ENCODE results near the gene B3GNT2. TPM values are rescaled to one million over a fixed set of nuclear protein-coding genes. Genes with fewer than 3 reads are reported as not detected.

B3GNT2 gene
- total and polyA plus RNA-seq, 9 of the 15 experiments (the other 6 are each of a cell fraction or from before 2014, with no cell fraction given): 6.0 to 38.9 (median 25.0) TPM

DNA sequence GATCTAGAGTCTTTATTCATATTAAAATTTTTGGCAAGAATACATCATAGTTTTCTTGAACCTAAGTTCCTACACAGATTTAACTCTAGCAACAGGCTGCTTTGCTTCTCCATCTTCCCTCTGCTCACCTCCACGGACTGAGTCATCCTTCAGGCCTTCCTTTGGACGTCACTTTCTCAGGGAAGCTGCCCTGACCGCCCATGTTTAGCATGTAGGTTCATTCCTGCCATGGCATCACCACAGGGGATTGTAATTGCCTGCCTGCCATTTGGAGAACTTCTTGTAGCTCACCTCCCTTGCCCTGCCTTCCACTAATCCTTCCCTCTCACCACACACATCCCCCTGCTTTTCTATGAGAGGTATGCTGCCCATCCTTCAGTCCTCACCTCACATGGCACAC is 43.9 kb upstream of the B3GNT2 start:
- in situ Hi-C loops (cut with MboI): no loop called here
- BruUV-seq (replicated peaks): no TSS peak
- TF ChIP-seq NFXL1 (CRISPR knock-in tag; IDR thresholded peaks at IDR 0.05): no peak
- no peak for TF ChIP-seq TSC22D4 (tag; IDR thresholded peaks at IDR 0.05)
- no peak for TF ChIP-seq FOXA1 (IDR thresholded peaks at IDR 0.05; ENCODE audit: borderline replicate concordance)
- no peak for TF ChIP-seq ZKSCAN3 (CRISPR knock-in tag; IDR thresholded peaks at IDR 0.05)
- ChIA-PET CTCF (ENCODE audit: low intra/inter-chr PET ratio) (no interaction called here), POLR2A (interaction anchor here (1.0 kb wide), 1 partner anchor 13 kb away, joined by 5 read pairs; no protein-coding TSS in a partner anchor)
- WGBS (ENCODE audit: insufficient coverage, low coverage, missing lambda C conversion rate): 4% methylated on average over 2 of the region's 3 CpGs
- DNase-seq (ENCODE audit: extremely low read depth in 1 of 4, low spot score in 3 of 4) (no peak), ATAC-seq (no peak), FAIRE-seq (no peak)
- no peaks in the 10 kb centered on the region for H4K20me1 ChIP-seq (replicated peaks; ENCODE audit: control insufficient read depth, insufficient read depth, low read length)
- H3K9me3 ChIP-seq (replicated peaks; ENCODE audit: control insufficient read depth, insufficient read depth, low read depth, low read length): no peaks in the 10 kb centered on the region
- no peak overlapping the region for H3K27ac ChIP-seq (ENCODE audit: extremely low read depth, low read depth, low read length)
- no peaks in the 10 kb centered on the region for H3K36me3 ChIP-seq (ENCODE audit: control insufficient read depth, insufficient read depth, low read length)
- intact Hi-C loops (cut with micrococcal nuclease): no loop called here
- H3K9me1 ChIP-seq (ENCODE audit: control insufficient read depth, insufficient read depth, low read length): no peaks in the 10 kb centered on the region
- H3K4me2 ChIP-seq (ENCODE audit: insufficient read depth, low read length): no peak overlapping the region
- no peak overlapping the region for H3K4me3 ChIP-seq
- no peaks in the 10 kb centered on the region for H3K79me2 ChIP-seq (ENCODE audit: control insufficient read depth, insufficient read depth, low read length)
- H3K4me1 ChIP-seq (replicated peaks in 1 of 2; ENCODE audit: control insufficient read depth in 2 of 2, insufficient read depth in 2 of 2, low read length in 2 of 2): peaks cover 0 to 7% of the 10 kb centered on the region in 2 experiments; a peak in 2 of 5 replicates
- H3K27me3 ChIP-seq (ENCODE audit: control insufficient read depth in 2 of 2, insufficient read depth in 2 of 2, low read length in 2 of 2): no peaks in the 10 kb centered on the region
- H2AFZ ChIP-seq (ENCODE audit: low read depth, low read length): no peak overlapping the region
- H3K9ac ChIP-seq (ENCODE audit: insufficient read depth in 1 of 2, low read depth in 2 of 2, low read length in 2 of 2): no peak overlapping the region

DNA sequence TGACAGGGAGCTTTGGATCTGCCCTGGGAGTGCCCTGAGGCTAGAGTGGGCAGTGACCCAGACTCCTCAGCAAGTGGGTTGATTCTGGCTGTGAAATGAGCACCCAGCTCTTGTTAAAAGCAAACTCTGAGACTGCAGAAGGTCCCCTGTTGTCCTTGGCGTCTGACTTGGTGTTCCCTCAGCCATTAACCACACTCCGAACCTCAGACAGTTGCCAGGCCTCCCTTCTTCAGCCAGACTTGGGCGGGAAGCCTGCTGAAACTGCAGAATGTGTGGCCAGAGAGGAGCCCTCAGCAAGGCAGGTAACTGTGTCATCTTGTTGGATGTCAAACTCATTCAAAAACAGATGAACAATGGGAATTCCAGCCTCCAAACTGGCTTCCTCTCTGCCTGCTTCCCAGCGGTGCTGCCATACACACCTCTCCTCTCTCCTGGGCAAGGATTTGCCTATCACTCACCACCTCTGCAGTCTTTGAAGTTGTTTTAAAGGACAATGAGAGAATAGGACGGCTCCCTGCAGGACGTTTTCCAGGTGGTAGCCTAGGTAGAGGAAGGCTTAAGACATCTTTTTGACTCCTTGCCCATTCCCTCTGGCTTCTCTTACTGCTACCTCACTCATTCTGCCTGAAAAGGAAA is 38.9 kb upstream of the B3GNT2 start:
- Histone ChIP-seq H3K9ac (ENCODE audit: insufficient read depth in 1 of 2, low read depth in 2 of 2, low read length in 2 of 2) (peak overlapping the region in 1 of 2 experiments; percentile 1; a peak in 1 of 4 replicates), H4K20me1 (replicated peaks; ENCODE audit: control insufficient read depth, insufficient read depth, low read length) (no peaks in the 10 kb centered on the region), H3K27me3 (ENCODE audit: control insufficient read depth in 2 of 2, insufficient read depth in 2 of 2, low read length in 2 of 2) (no peaks in the 10 kb centered on the region), H3K4me2 (ENCODE audit: insufficient read depth, low read length) (no peak overlapping the region), H3K36me3 (ENCODE audit: control insufficient read depth, insufficient read depth, low read length) (no peaks in the 10 kb centered on the region), H3K4me1 (replicated peaks in 1 of 2; ENCODE audit: control insufficient read depth in 2 of 2, insufficient read depth in 2 of 2, low read length in 2 of 2) (no peaks in the 10 kb centered on the region), H3K4me3 (no peak overlapping the region), H3K9me3 (replicated peaks; ENCODE audit: control insufficient read depth, insufficient read depth, low read depth, low read length) (no peaks in the 10 kb centered on the region), H2AFZ (ENCODE audit: low read depth, low read length) (peak overlapping the region; percentile 22; the same call in 1 of the 2 replicates), H3K79me2 (ENCODE audit: control insufficient read depth, insufficient read depth, low read length) (no peaks in the 10 kb centered on the region), H3K9me1 (ENCODE audit: control insufficient read depth, insufficient read depth, low read length) (no peaks in the 10 kb centered on the region), H3K27ac (ENCODE audit: extremely low read depth, low read depth, low read length) (no peak overlapping the region)
- intact Hi-C loops (cut with micrococcal nuclease): no loop called here
- WGBS (ENCODE audit: insufficient coverage, low coverage, missing lambda C conversion rate): 22% methylated on average over 6 of the region's 6 CpGs
- ATAC-seq (no peak), DNase-seq (ENCODE audit: extremely low read depth in 1 of 4, low spot score in 3 of 4) (no peak), FAIRE-seq (no peak)
- in situ Hi-C loops (cut with MboI): no loop called here
- TF ChIP-seq, protein P1, sequence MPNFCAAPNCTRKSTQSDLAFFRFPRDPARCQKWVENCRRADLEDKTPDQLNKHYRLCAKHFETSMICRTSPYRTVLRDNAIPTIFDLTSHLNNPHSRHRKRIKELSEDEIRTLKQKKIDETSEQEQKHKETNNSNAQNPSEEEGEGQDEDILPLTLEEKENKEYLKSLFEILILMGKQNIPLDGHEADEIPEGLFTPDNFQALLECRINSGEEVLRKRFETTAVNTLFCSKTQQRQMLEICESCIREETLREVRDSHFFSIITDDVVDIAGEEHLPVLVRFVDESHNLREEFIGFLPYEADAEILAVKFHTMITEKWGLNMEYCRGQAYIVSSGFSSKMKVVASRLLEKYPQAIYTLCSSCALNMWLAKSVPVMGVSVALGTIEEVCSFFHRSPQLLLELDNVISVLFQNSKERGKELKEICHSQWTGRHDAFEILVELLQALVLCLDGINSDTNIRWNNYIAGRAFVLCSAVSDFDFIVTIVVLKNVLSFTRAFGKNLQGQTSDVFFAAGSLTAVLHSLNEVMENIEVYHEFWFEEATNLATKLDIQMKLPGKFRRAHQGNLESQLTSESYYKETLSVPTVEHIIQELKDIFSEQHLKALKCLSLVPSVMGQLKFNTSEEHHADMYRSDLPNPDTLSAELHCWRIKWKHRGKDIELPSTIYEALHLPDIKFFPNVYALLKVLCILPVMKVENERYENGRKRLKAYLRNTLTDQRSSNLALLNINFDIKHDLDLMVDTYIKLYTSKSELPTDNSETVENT (CRISPR knock-in tag; IDR thresholded peaks at IDR 0.05): no peak
- TF ChIP-seq RBFOX2 (IDR thresholded peaks at IDR 0.05; ENCODE audit: low read depth, low read length) (no peak), HDAC3 (IDR thresholded peaks at IDR 0.05; ENCODE audit: borderline replicate concordance, partially characterized antibody) (no peak), ZFP1 (CRISPR knock-in tag; IDR thresholded peaks at IDR 0.05) (no peak)
- TF ChIP-seq, protein P2, sequence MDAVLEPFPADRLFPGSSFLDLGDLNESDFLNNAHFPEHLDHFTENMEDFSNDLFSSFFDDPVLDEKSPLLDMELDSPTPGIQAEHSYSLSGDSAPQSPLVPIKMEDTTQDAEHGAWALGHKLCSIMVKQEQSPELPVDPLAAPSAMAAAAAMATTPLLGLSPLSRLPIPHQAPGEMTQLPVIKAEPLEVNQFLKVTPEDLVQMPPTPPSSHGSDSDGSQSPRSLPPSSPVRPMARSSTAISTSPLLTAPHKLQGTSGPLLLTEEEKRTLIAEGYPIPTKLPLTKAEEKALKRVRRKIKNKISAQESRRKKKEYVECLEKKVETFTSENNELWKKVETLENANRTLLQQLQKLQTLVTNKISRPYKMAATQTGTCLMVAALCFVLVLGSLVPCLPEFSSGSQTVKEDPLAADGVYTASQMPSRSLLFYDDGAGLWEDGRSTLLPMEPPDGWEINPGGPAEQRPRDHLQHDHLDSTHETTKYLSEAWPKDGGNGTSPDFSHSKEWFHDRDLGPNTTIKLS (IDR thresholded peaks at IDR 0.05; ENCODE audit: borderline replicate concordance, low read depth): no peak
- TF ChIP-seq, protein P3, sequence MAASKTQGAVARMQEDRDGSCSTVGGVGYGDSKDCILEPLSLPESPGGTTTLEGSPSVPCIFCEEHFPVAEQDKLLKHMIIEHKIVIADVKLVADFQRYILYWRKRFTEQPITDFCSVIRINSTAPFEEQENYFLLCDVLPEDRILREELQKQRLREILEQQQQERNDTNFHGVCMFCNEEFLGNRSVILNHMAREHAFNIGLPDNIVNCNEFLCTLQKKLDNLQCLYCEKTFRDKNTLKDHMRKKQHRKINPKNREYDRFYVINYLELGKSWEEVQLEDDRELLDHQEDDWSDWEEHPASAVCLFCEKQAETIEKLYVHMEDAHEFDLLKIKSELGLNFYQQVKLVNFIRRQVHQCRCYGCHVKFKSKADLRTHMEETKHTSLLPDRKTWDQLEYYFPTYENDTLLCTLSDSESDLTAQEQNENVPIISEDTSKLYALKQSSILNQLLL (CRISPR knock-in tag; IDR thresholded peaks at IDR 0.05; ENCODE audit: borderline replicate concordance): no peak
- POLR2A ChIA-PET: interaction anchor here (0.6 kb wide), 1 partner anchor 189 kb away, joined by 4 read pairs; no protein-coding TSS in a partner anchor
- no TSS peak for BruUV-seq (replicated peaks)
- CTCF ChIA-PET (ENCODE audit: low intra/inter-chr PET ratio): no interaction called here

Measured in K562 (cell line).